ENCODE data around the gene CACNB4.

The CACNB4 gene

GRCh38 chr2:151786483-151786882 lies 312.4 kb downstream of the CACNB4 start:
- no peak for DNase-seq (ENCODE audit: low read depth in 2 of 2)

GRCh38 chr2:151786077-151786476 lies 312.8 kb downstream of the CACNB4 start:
- no peak for DNase-seq (ENCODE audit: low read depth in 2 of 2)

GRCh38 chr2:151783133-151783520 lies 315.7 kb downstream of the CACNB4 start:
- no peak for DNase-seq (ENCODE audit: low read depth in 2 of 2)
